HCT116 (cell line): ENCODE results near the gene MCEMP1. TPM values are rescaled to one million over a fixed set of nuclear protein-coding genes. Genes with fewer than 3 reads are reported as not detected.

Source experiments
- ATAC-seq: fragments of 200-7000 bp; cut with Tn5 transposase; 2 replicates; pipeline ENCODE4 v1.9.1; 2020; ENCODE audit warnings: mild to moderate bottlenecking, moderate library complexity
- BruUV-seq: library from RNA; stranded (reverse); fragments of 400-500 nt; replicated peaks from 2 replicates; lab custom pipeline; 2021; lab: Mats Ljungman, UMichigan
- CTCF ChIA-PET: fragments of 300-600 bp; sonication (Branson Sonifier 250); formaldehyde crosslinking; loops from one replicate; lab custom pipeline; 2021; ENCODE audit warnings: antibody characterized with exemption; lab: Charles Lee
- POLR2A ChIA-PET: fragments of 300-600, 350-600 bp; sonication (Branson Sonifier 250); formaldehyde crosslinking; loops from one replicate; lab custom pipeline; 2021; ENCODE audit warnings: antibody characterized with exemption; lab: Charles Lee
- RAD21 ChIA-PET, 2 experiments: fragments of 300-600 bp; sonication (Branson Sonifier 250); formaldehyde crosslinking; loops; one replicate each; lab custom pipeline; 2023; ENCODE audit warnings: low total read pairs in 2 of 2; ENCODE audit not compliant: uncharacterized antibody in 2 of 2, unreplicated experiment in 2 of 2, low non-redundant PET in 1 of 2; lab: Charles Lee
- DNase-seq: peaks from one replicate; pipeline ENCODE4 v3.0.0-alpha.2; 2010; ENCODE audit warnings: low read depth, low spot score
- H2AFZ ChIP-seq: fragments of 200-600 bp; shearing (Covaris generic), sonication (generic); 2 replicates; pipeline ENCODE4 v1.6.1; 2017; ENCODE audit warnings: low read depth, mixed run types, mixed read lengths, antibody characterized with exemption, low read length; ENCODE audit not compliant: poor library complexity, severe bottlenecking
- H3K27ac ChIP-seq: 2 replicates; pipeline ENCODE4 v1.5.1; 2012; ENCODE audit warnings: low read depth, low read length
- H3K27me3 ChIP-seq: fragments of 200-600 bp; sonication (generic); 2 replicates; pipeline ENCODE4 v1.6.1; 2016; ENCODE audit warnings: mixed run types, low read length, mixed read lengths; ENCODE audit not compliant: insufficient read depth
- H3K36me3 ChIP-seq, 2 experiments: fragments of 200-500 bp in 1 of 2; fragments of 200-600 bp in 1 of 2; sonication (Bioruptor generic) in 1 of 2; sonication (generic) in 1 of 2; 2 replicates each; pipeline versions ENCODE4 v1.5.1 to v1.6.1; 2014 to 2016; ENCODE audit warnings: low read length in 2 of 2, inconsistent platforms in 1 of 2, mixed read lengths in 1 of 2, mixed run types in 1 of 2; ENCODE audit not compliant: insufficient read depth in 2 of 2, control insufficient read depth in 1 of 2
- H3K4me1 ChIP-seq, 2 experiments: fragments of 200-600 bp in 1 of 2; sonication (generic) in 1 of 2; 2 replicates each; pipeline versions ENCODE4 v1.5.1 to v1.6.1; 2012 to 2017; ENCODE audit warnings: low read length in 2 of 2, inconsistent platforms in 1 of 2, mild to moderate bottlenecking in 1 of 2, mixed read lengths in 1 of 2, mixed run types in 1 of 2, moderate library complexity in 1 of 2; ENCODE audit not compliant: insufficient read depth in 2 of 2, control insufficient read depth in 1 of 2
- H3K4me2 ChIP-seq: fragments of 200-600 bp; sonication (generic); 2 replicates; pipeline ENCODE4 v1.6.1; 2017; ENCODE audit warnings: mixed run types, low read length, mixed read lengths
- H3K4me3 ChIP-seq, 2 experiments: fragments of 200-600 bp in 1 of 2; sonication (generic) in 1 of 2; replicated peaks in 1 of 2; 2 replicates each; pipeline ENCODE4 v1.5.1; 2011 to 2016; ENCODE audit warnings: low read length in 2 of 2, control low read depth in 1 of 2, low read depth in 1 of 2, mild to moderate bottlenecking in 1 of 2, mixed read lengths in 1 of 2, mixed run types in 1 of 2
- H3K79me2 ChIP-seq: fragments of 200-600 bp; sonication (generic); 2 replicates; pipeline ENCODE4 v1.6.1; 2017; ENCODE audit warnings: mild to moderate bottlenecking, mixed run types, low read length, moderate library complexity, mixed read lengths; ENCODE audit not compliant: insufficient read depth
- H3K9ac ChIP-seq: fragments of 200-600 bp; sonication (generic); 2 replicates; pipeline ENCODE4 v1.6.1; 2016; ENCODE audit warnings: low read length, mixed read lengths
- H3K9me2 ChIP-seq: fragments of 200-600 bp; sonication (generic), shearing (Covaris generic); 2 replicates; pipeline ENCODE4 v1.6.1; 2017; ENCODE audit warnings: mixed run types, mild to moderate bottlenecking, moderate library complexity; ENCODE audit not compliant: insufficient read depth
- H3K9me3 ChIP-seq, 2 experiments: fragments of 200-500 bp in 1 of 2; fragments of 200-600 bp in 1 of 2; sonication (Bioruptor generic) in 1 of 2; sonication (generic) in 1 of 2; 2 replicates each; pipeline ENCODE4 v1.6.1; 2014 to 2017; ENCODE audit warnings: low read length in 2 of 2, mixed read lengths in 2 of 2, inconsistent platforms in 1 of 2, low read depth in 1 of 2, mild to moderate bottlenecking in 1 of 2, mixed run types in 1 of 2, moderate library complexity in 1 of 2; ENCODE audit not compliant: control insufficient read depth in 1 of 2, insufficient read depth in 1 of 2
- H4K20me1 ChIP-seq: fragments of 200-600 bp; sonication (generic), shearing (Covaris generic); 2 replicates; pipeline ENCODE4 v1.6.1; 2017; ENCODE audit warnings: mixed run types, mild to moderate bottlenecking, moderate library complexity; ENCODE audit not compliant: insufficient read depth
- EGR1 ChIP-seq: IDR thresholded peaks from 2 replicates; pipeline ENCODE4 v1.6.1; 2012; ENCODE audit warnings: low read depth
- ELF1 ChIP-seq: IDR thresholded peaks from 2 replicates; pipeline ENCODE4 v1.6.1; 2012; ENCODE audit warnings: low read depth, borderline replicate concordance
- JUND ChIP-seq: IDR thresholded peaks from 2 replicates; pipeline ENCODE4 v1.6.1; 2012
- POLR2A ChIP-seq: IDR thresholded peaks from 2 replicates; pipeline ENCODE4 v1.7.0; 2011; ENCODE audit warnings: borderline replicate concordance; ENCODE audit not compliant: insufficient read depth, insufficient read length; ENCODE audit errors: extremely low read depth
- RAD21 ChIP-seq: IDR thresholded peaks from 2 replicates; pipeline ENCODE4 v1.6.1; 2012; ENCODE audit warnings: low read depth, mild to moderate bottlenecking
- SIN3A ChIP-seq: IDR thresholded peaks from 2 replicates; pipeline ENCODE4 v1.6.1; 2012; ENCODE audit warnings: low read depth
- SP1 ChIP-seq: IDR thresholded peaks from 2 replicates; pipeline ENCODE4 v1.6.1; 2012; ENCODE audit warnings: low read depth
- ZNF274 ChIP-seq: fragments of 200-500 bp; sonication (Bioruptor generic); IDR thresholded peaks from 2 replicates; pipeline ENCODE4 v1.6.1; 2014; ENCODE audit warnings: mild to moderate bottlenecking, low read depth, low read length, inconsistent platforms
- intact Hi-C: fragments of 100-400 bp; cut with micrococcal nuclease; formaldehyde crosslinking; loops from 2 replicates; pipeline ENCODE4 v1.10.0; 2022
- total RNA-seq: library from RNA; stranded (reverse); gene quantifications from one replicate; pipeline ENCODE4 v1.2.1, GENCODE V29; 2021; ENCODE audit not compliant: unreplicated experiment
- TF ChIP-seq, protein P1 (sequence below), 3 experiments: fragments of 200-600 bp in 1 of 3; sonication (generic) in 1 of 3; IDR thresholded peaks in 2 of 3; conservative IDR thresholded peaks in 1 of 3; 2 replicates each; pipeline ENCODE4 v1.5.1; 2012 to 2017; ENCODE audit warnings: low read depth in 2 of 3, low read length in 2 of 3, antibody characterized with exemption in 1 of 3, borderline replicate concordance in 1 of 3, control low read depth in 1 of 3, mild to moderate bottlenecking in 1 of 3, mixed read lengths in 1 of 3, mixed run types in 1 of 3, moderate library complexity in 1 of 3; ENCODE audit not compliant: insufficient read depth in 1 of 3

MCEMP1 gene
- total RNA-seq, 1 experiment from 2014 or later = not detected

DNA sequence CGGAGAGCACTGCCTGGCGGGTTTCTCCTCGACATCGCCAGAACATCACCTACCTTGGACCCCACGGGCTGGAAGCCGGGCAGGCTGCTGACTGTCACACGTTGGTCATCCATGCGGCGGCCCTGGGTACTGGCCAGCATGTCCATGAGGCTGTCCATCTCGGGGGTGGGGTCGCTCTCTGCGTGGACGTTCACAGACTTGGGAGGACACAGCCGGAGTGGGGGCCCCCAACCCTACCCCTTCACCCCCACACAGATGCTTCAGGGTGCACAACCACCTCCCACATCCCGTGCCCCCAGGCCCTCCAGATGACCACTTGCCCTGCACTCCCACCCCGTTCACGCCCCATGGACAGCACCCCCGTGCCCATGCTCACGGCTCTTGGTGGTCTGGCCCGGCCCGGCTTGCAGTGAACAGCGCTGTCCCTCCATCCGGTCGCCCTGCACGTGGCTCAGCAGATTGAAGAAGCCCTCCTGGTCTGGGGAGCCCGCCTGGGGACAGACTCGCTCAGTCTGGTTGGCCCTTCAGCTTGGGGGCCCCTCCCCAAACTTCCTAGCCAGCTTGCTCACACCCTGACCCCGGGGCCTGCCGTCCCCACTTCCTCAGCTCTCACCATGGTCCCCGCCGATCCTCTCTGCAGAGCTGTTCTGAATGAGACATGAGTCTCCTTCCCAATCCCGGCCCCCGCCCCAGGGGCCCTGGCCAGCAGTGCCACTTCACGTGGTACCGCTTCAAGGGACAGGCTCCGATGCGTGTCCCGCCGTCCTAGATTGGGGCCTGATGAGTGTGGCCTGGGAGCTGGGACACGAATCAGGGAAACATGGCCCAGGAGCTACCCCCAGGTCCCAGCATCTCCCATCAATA, 44.3 kb upstream of the MCEMP1 start:
- RAD21 ChIA-PET = no interaction called here
- DNase-seq (no peak), ATAC-seq (no peak)
- Histone ChIP-seq H3K4me1 (peaks cover 10 to 26% of the 10 kb centered on the region in 2 experiments), H3K4me3 (no peak overlapping the region), H3K36me3 (no peaks in the 10 kb centered on the region; a peak in 1 of 4 replicates), H3K27ac (no peak overlapping the region), H3K9me2 (no peaks in the 10 kb centered on the region), H3K9ac (no peak overlapping the region), H3K9me3 (no peaks in the 10 kb centered on the region), H3K4me2 (no peak overlapping the region), H2AFZ (no peak overlapping the region), H3K79me2 (peaks cover 48% of the 10 kb centered on the region), H3K27me3 (no peaks in the 10 kb centered on the region), H4K20me1 (no peaks in the 10 kb centered on the region)
- POLR2A ChIA-PET = interaction anchor here (2.2 kb wide), 1 partner anchor 27 kb away, joined by 4 read pairs; no protein-coding TSS in a partner anchor
- no peak for TF ChIP-seq ELF1
- TF ChIP-seq, protein P1, sequence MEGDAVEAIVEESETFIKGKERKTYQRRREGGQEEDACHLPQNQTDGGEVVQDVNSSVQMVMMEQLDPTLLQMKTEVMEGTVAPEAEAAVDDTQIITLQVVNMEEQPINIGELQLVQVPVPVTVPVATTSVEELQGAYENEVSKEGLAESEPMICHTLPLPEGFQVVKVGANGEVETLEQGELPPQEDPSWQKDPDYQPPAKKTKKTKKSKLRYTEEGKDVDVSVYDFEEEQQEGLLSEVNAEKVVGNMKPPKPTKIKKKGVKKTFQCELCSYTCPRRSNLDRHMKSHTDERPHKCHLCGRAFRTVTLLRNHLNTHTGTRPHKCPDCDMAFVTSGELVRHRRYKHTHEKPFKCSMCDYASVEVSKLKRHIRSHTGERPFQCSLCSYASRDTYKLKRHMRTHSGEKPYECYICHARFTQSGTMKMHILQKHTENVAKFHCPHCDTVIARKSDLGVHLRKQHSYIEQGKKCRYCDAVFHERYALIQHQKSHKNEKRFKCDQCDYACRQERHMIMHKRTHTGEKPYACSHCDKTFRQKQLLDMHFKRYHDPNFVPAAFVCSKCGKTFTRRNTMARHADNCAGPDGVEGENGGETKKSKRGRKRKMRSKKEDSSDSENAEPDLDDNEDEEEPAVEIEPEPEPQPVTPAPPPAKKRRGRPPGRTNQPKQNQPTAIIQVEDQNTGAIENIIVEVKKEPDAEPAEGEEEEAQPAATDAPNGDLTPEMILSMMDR (IDR thresholded peaks at IDR 0.05 in 2 of 3, conservative IDR thresholded peaks at IDR 0.05 in 1 of 3; ENCODE audit: borderline replicate concordance in 1 of 3, insufficient read depth in 1 of 3, low read depth in 2 of 3, low read length in 2 of 3) = no peak
- no peak for TF ChIP-seq JUND
- TF ChIP-seq POLR2A = no peak
- no peak for TF ChIP-seq SP1
- no peak for TF ChIP-seq ZNF274
- TF ChIP-seq RAD21 = no peak
- TF ChIP-seq SIN3A = no peak
- TF ChIP-seq EGR1 = no peak
- intact Hi-C loops = no loop called here
- BruUV-seq = no TSS peak
- CTCF ChIA-PET = no interaction called here
